HG03108 (cell line): ENCODE measurements around the gene GNLY.

Experiments used
- ATAC-seq: cut with Tn5 transposase; IDR thresholded peaks from one replicate; pipeline ENCODE4 v1.9.1; 2021; ENCODE audit warnings: moderate library complexity; ENCODE audit not compliant: unreplicated experiment

The GNLY gene

DNA sequence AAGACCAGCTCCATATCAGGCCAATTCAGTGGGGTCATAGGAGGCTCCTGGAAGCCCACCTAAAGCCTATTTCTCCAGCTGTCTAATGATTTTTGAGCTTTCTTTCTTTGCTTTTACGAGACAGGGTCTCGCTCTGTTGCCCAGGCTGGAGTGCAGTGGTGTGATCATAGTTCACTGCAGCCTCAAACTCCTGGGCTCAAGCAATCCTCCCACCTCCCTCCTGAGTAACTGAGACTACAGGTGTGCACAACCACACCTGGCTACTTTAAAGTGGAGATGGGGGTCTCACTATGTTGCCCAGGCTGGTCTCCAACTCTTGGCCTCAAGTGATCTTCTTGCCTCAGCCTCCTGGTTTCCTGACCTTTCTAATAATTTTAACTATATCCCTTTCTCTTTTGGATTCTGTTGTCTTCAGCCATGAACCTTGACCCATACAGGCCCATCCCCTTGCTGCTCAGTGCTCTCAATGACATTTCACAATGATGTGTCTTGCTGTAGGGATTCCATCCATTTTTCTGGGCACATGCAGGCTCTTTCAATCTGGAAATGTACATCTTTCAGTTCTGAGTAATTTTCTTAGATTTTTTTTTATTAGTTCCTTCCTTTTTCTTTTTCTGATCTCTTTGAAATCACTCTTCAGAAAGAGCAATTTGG lies 29.7 kb downstream of the GNLY start:
- no peak for ATAC-seq

GRCh38 chr2:85724731-85725181 lies 30.6 kb downstream of the GNLY start:
- no peak for ATAC-seq

GRCh38 chr2:85725451-85725850 lies 31.3 kb downstream of the GNLY start:
- ATAC-seq: no peak

DNA sequence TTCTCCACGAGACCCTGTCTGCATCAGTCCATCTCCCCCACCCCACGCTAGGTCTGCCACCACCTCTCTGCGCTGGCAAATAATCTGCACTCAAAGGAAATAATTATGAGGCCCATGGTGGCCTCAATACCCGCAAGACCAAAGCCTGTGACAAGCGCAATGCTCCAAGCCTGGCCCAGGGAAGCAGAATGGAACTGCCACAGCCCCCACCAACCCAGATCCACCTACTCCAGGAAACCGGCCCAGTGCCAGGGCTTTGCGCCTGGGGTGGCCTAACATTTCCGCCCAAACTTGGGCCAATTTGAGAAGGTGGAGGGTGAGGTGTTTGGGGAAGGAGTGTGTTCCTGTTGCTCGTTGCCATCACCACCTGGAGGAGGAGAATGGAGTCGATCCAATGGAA lies 33.6 kb downstream of the GNLY start:
- ATAC-seq: no peak

DNA sequence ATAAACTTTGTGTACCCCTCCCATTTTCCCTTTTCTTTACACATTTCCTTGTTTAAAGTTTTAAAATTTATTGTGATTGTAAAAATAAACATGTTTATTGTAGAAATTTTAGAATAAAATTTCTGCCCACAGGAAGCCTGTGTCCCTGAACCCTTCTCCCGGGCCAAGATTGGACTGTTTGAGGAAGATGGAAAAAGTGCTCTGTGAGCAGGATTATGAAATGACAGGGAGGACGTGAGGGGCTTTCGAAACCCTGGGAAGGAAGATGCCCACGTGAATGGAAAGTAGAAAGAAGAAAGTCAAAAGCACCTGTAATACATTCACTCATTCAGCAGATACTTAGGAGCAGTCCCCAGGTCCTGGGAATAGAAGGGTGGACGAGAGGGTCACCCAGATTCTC lies 34.2 kb downstream of the GNLY start:
- no peak for ATAC-seq

DNA sequence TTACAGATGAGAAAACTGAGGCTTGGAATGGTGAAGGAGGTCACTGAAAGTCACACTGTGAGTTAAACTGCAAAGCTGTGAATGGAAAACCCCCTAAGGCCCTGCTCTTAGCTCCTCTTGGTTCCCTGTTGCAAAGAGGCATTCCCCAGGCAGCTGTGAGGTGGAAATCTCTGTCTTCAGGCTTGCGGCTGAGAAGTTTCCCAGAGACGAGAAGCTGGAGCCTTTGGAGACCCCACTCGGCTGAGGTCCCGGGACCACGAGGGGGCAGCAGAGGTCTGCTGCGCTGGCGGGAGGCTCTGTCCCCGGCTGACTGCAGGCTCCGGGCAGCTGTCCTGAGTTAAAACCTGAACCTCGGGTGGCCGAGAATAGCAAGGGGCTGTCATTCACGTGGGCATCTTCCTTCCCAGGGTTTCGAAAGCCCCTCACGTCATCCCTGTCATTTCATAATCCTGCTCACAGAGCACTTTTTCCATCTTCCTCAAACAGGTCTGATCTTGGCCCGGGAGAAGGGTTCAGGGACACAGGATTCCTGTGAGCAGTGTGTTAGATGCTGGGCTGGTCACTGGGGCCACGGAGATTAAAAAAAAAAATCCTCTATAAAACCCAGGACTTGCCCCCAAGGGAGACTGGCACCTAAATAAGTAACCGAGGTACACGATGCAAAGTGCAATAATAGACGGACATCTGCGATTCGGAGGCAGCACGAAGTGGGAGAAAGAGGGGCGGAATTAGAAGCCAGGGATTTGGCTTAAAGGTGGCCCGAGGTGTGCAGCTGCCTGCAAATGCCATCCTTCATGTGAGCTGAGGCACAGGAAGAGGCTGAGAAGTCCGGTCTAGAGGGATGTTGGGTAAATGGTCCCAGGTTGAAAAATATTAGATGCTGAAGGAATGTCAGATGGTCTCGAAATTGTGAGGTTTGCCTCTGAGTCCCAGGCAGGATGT lies 35.0 kb downstream of the GNLY start:
- peak; percentile 67 for ATAC-seq

- no peak for ATAC-seq
These were observed 35.8 kb downstream of the GNLY start for GRCh38 chr2:85729825-85730510.

- ATAC-seq: no peak
These were observed 36.6 kb downstream of the GNLY start for GRCh38 chr2:85730686-85731230.

GRCh38 chr2:85731606-85732005 lies 37.4 kb downstream of the GNLY start:
- no peak for ATAC-seq

DNA sequence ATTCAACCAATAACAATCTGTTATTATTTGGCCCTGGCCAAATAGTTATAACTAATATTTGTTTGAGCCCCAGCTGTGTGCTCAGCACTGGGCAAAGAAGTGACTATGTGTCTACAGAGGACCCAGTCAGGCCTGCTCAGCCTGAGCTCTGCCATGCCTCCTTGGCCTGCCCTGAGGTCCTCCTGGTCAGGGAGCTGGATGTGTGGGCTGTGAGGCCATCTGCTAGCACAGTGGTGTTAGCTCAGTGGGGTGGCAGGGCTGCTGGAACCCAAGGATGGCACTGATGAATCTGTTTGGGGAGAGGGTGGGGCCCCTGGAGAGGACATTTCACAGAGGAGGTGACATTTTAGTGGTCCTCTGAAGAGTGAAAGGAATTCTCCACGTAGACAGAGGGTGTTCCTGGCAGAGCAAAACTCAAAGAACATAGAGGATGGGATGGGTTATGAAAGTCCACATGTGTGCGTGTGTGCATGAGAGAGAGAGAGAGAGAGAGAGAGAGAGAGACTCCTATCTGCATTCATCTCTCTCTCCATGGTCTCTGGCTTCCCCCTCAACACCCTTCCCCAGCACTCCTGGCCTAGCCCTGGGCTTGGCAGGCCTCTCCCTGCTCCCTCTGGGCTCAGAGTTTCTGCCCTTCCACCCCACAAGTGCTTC lies 38.4 kb downstream of the GNLY start:
- ATAC-seq: no peak

GRCh38 chr2:85733121-85733960 lies 39.2 kb downstream of the GNLY start:
- no peak for ATAC-seq

- ATAC-seq: no peak
These were observed 39.9 kb downstream of the GNLY start for GRCh38 chr2:85734015-85734414.

GRCh38 chr2:85734942-85735608 lies 40.9 kb downstream of the GNLY start:
- no peak for ATAC-seq

DNA sequence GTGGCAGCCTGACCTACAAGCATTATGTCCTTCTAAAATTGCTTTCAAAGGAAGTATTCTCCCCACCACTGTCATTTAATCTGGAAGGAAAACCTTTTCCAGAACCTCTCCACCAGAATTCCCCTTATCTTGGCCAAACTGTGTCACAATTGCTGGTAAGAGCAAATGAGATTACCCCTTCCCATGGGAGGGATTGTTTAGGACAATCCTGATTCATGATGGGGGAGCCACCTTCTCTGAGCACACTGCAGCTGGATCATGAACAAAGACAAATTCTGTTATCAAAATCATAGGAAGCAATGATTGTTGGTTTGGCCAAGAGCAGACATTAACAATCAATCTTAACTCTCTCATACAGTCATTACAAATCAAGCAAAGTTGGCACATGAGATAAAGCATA lies 41.5 kb downstream of the GNLY start:
- ATAC-seq: no peak

DNA sequence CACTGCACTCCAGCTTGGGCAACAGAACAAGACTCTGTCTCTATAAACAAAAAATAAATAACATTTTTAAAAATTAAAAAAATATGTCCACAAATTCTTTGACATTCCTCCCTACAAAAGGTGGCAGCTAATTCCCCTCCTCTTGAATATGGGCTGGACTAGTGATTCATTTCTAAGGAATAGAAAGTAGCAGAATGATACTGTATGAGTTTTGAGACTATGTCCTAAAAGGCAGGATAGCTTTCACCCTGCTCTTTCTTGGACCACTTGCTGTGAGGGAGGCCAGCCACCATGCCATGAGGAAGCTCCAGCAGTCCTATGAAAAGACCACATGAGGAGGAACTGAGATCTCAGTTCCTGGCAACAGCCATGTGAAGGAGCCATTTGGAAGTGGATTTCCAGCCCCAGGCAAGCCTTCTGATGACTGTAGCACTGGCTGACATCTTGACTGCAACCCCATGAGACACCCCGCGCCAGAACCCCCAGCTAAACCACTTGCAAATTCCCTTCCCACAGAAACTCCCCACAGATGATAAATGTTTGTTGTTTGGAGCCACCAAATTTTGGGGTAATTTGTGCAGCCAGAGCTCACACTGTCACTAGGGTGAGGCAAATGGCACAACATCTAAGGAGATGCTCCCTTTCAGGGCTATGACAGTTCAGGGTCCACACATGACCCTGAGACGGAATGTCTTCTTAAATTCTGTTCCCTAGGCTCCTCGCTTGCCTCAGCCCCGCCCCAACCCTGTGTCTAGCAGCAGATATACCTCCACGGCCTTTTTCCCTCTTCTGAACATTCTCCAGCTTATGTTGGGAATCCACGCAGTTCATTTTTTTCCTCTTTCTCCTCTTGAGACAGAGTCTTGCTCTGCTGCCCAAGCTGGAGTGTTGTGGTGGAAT lies 42.5 kb downstream of the GNLY start:
- ATAC-seq: no peak

GRCh38 chr2:85737481-85737880 lies 43.3 kb downstream of the GNLY start:
- no peak for ATAC-seq

DNA sequence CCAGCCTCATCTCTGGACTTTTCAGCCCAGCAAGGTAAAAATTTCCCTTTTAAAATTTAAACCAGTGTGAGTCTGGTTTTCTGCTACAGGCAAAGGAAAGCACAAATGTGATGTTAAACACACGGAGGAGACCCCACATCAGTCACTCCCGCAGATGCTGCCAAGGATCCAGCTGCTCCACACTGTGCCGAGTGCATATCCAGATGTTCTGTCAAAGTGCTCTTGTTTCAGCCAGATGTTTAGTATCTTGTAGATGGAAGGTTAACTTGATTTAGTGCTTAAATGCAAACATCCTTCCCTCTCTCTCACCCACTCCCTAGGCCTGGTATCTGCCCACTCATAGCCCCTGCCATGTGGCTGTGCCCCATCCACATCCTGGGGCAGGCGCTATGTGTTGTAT lies 43.8 kb downstream of the GNLY start:
- ATAC-seq: no peak

GRCh38 chr2:85740193-85740592 lies 46.0 kb downstream of the GNLY start:
- no peak for ATAC-seq
